AG04449 (cell line): ENCODE measurements around the gene TEN1.

Experiments used
- CTCF ChIA-PET: fragments of 350-600 bp; formaldehyde crosslinking; extraction: SDS; loops from one replicate; lab custom pipeline; 2021; ENCODE audit warnings: antibody characterized with exemption; lab: Yijun Ruan, JAX
- POLR2A ChIA-PET: fragments of 400-600, 350-600 bp; formaldehyde crosslinking; extraction: SDS; loops from one replicate; lab custom pipeline; 2020; ENCODE audit warnings: antibody characterized with exemption, inconsistent platforms; lab: Yijun Ruan, JAX
- DNase-seq: peaks from one replicate; pipeline ENCODE4 v3.0.0-alpha.2; 2010; ENCODE audit warnings: low read depth, low spot score
- H3K4me3 ChIP-seq: 2 replicates; pipeline ENCODE4 v1.5.1; 2011; ENCODE audit warnings: low read depth, mild to moderate bottlenecking, control low read depth, low read length
- CTCF ChIP-seq: IDR thresholded peaks from one replicate; pipeline ENCODE4 v1.5.1; 2011; ENCODE audit warnings: mild to moderate bottlenecking, moderate library complexity, low read length, control low read depth, inconsistent platforms; ENCODE audit not compliant: insufficient read depth; ENCODE audit errors: missing control alignments

The TEN1 gene

GRCh38 chr17:76024353-76024752, 45.3 kb downstream of the TEN1 start:
- no peak for TF ChIP-seq CTCF
- no peak overlapping the region for H3K4me3 ChIP-seq
- POLR2A ChIA-PET = no interaction called here
- DNase-seq = no peak
- CTCF ChIA-PET = interaction anchor here (1.5 kb wide), 1 partner anchor 10 kb away, joined by 7 read pairs; no protein-coding TSS in a partner anchor

GRCh38 chr17:76025294-76025693, 46.3 kb downstream of the TEN1 start:
- TF ChIP-seq CTCF = no peak
- ChIA-PET CTCF (interaction anchor here (1.1 to 2.2 kb wide), 4 partner anchors 11 to 21 kb away, joined by 3 to 9 read pairs (median 3); no protein-coding TSS in a partner anchor), POLR2A (no interaction called here)
- no peak overlapping the region for H3K4me3 ChIP-seq
- no peak for DNase-seq

- DNase-seq = no peak
- POLR2A ChIA-PET = no interaction called here
- no peak for TF ChIP-seq CTCF
- CTCF ChIA-PET = interaction anchor here (1.3 to 2.2 kb wide), 2 partner anchors 13 to 19 kb away, joined by 3 to 9 read pairs; no protein-coding TSS in a partner anchor
- no peak overlapping the region for H3K4me3 ChIP-seq
These were observed 47.7 kb downstream of the TEN1 start for GRCh38 chr17:76026714-76027158.

GRCh38 chr17:76027159-76027839, 48.3 kb downstream of the TEN1 start, which contains the start of gene EVPL:
Gene EVPL, minus strand, starts transcription at chr17:76027306. Its CDS starts 108 bp downstream, at chr17:76027198.
- no peak for TF ChIP-seq CTCF
- H3K4me3 ChIP-seq = no peak within 1 kb of the TSS
- POLR2A ChIA-PET = no interaction called here
- CTCF ChIA-PET = interaction anchor here (0.8 to 2.2 kb wide), 3 partner anchors 10 to 13 kb away, joined by 3 to 9 read pairs (median 4); no protein-coding TSS in a partner anchor
- no peak for DNase-seq

- no peak overlapping the region for H3K4me3 ChIP-seq
- ChIA-PET CTCF (interaction anchor here (0.7 to 7.0 kb wide), 7 partner anchors 10 to 126 kb away, joined by 3 to 50 read pairs (median 4); no protein-coding TSS in a partner anchor), POLR2A (interaction anchor here (0.7 kb wide), 1 partner anchor 516 kb away, joined by 3 read pairs; no protein-coding TSS in a partner anchor)
- no peak for DNase-seq
- no peak for TF ChIP-seq CTCF
These were observed 53.2 kb downstream of the TEN1 start for GRCh38 chr17:76032073-76032779.

- no peak for DNase-seq
- no peak for TF ChIP-seq CTCF
- CTCF ChIA-PET = interaction anchor here (1.1 to 7.0 kb wide), 6 partner anchors 10 to 127 kb away, joined by 3 to 50 read pairs (median 4); no protein-coding TSS in a partner anchor
- H3K4me3 ChIP-seq = no peak overlapping the region
- POLR2A ChIA-PET = no interaction called here
These were observed 53.7 kb downstream of the TEN1 start for GRCh38 chr17:76032780-76033108.
